ENCODE results near the gene TRIO. TPM values are rescaled to one million over a fixed set of nuclear protein-coding genes. Genes with fewer than 3 reads are reported as not detected.
"Not testable (repeated sequence)": the region's sequence is repeated elsewhere in the genome, so short reads cannot be mapped to it uniquely, and the experiment has no call there.

TRIO gene
- total RNA-seq, 2 experiments from 2014 or later, result 3.7 to 4.2 TPM

GRCh38 chr5:14195588-14195987 is 52.4 kb downstream of the TRIO start:
- POLR2A ChIA-PET, result no interaction called here
- no peaks in the 10 kb centered on the region for H3K9me3 Mint-ChIP-seq

GRCh38 chr5:14197056-14197455 is 53.9 kb downstream of the TRIO start:
- ChIA-PET POLR2A (no interaction called here), CTCF (no interaction called here)
- no peak for DNase-seq
- H3K9me3 Mint-ChIP-seq, result no peaks in the 10 kb centered on the region
- no peaks in the 10 kb centered on the region for H3K4me1 Mint-ChIP-seq
- H3K36me3 Mint-ChIP-seq (ENCODE audit: low read depth), result no peaks in the 10 kb centered on the region
- peaks cover 10% of the 10 kb centered on the region for H3K27me3 Mint-ChIP-seq
- no peak overlapping the region for H3K27ac Mint-ChIP-seq
- no peak overlapping the region for H3K4me3 Mint-ChIP-seq

More at GRCh38 chr5:14195588-14195987, 52.4 kb downstream of the TRIO start:
- Mint-ChIP-seq H3K4me1 (no peaks in the 10 kb centered on the region), H3K27me3 (peaks cover 10% of the 10 kb centered on the region), H3K36me3 (ENCODE audit: low read depth) (no peaks in the 10 kb centered on the region), H3K27ac (no peak overlapping the region), H3K4me3 (no peak overlapping the region)
- CTCF ChIA-PET, result no interaction called here
- no peak for DNase-seq

- no peaks in the 10 kb centered on the region for H3K9me3 Mint-ChIP-seq
- no peak overlapping the region for H3K27ac Mint-ChIP-seq
- ChIA-PET POLR2A (interaction anchor here (0.5 kb wide), 1 partner anchor 1302 kb away, joined by 6 read pairs; no protein-coding TSS in a partner anchor), CTCF (no interaction called here)
- no peaks in the 10 kb centered on the region for H3K36me3 Mint-ChIP-seq (ENCODE audit: low read depth)
- H3K4me1 Mint-ChIP-seq, result peaks cover 3% of the 10 kb centered on the region
- peaks cover 7% of the 10 kb centered on the region for H3K27me3 Mint-ChIP-seq
- no peak overlapping the region for H3K4me3 Mint-ChIP-seq
- no peak for DNase-seq
These were observed 56.8 kb downstream of the TRIO start for GRCh38 chr5:14199902-14200301.

GRCh38 chr5:14200312-14200990 is 57.3 kb downstream of the TRIO start:
- peaks cover 4% of the 10 kb centered on the region for H3K27me3 Mint-ChIP-seq
- peaks cover 6% of the 10 kb centered on the region for H3K4me1 Mint-ChIP-seq
- no peak overlapping the region for H3K27ac Mint-ChIP-seq
- CTCF ChIA-PET, result no interaction called here
- DNase-seq, result no peak
- H3K36me3 Mint-ChIP-seq (ENCODE audit: low read depth), result no peaks in the 10 kb centered on the region
- POLR2A ChIA-PET, result no interaction called here
- no peak overlapping the region for H3K4me3 Mint-ChIP-seq
- no peaks in the 10 kb centered on the region for H3K9me3 Mint-ChIP-seq

- peaks cover 3% of the 10 kb centered on the region for H3K27me3 Mint-ChIP-seq
- no peaks in the 10 kb centered on the region for H3K36me3 Mint-ChIP-seq (ENCODE audit: low read depth)
- peaks cover 11% of the 10 kb centered on the region for H3K4me1 Mint-ChIP-seq
- CTCF ChIA-PET, result interaction anchor here (0.6 kb wide), 1 partner anchor 9 kb away, joined by 3 read pairs; no protein-coding TSS in a partner anchor
- no peak overlapping the region for H3K27ac Mint-ChIP-seq
- no peaks in the 10 kb centered on the region for H3K9me3 Mint-ChIP-seq
- no peak for DNase-seq
- POLR2A ChIA-PET, result no interaction called here
- H3K4me3 Mint-ChIP-seq, result no peak overlapping the region
These were observed 58.3 kb downstream of the TRIO start for GRCh38 chr5:14201325-14202045.

- Mint-ChIP-seq H3K9me3 (no peaks in the 10 kb centered on the region), H3K27me3 (peaks cover 4% of the 10 kb centered on the region), H3K36me3 (ENCODE audit: low read depth) (no peaks in the 10 kb centered on the region), H3K4me3 (no peak overlapping the region), H3K4me1 (peaks cover 13% of the 10 kb centered on the region), H3K27ac (no peak overlapping the region)
- POLR2A ChIA-PET, result no interaction called here
- DNase-seq, result no peak
- CTCF ChIA-PET, result interaction anchor here (0.6 kb wide), 1 partner anchor 8 kb away, joined by 3 read pairs; no protein-coding TSS in a partner anchor
These were observed 59.3 kb downstream of the TRIO start for GRCh38 chr5:14202462-14202861.

- ChIA-PET POLR2A (no interaction called here), CTCF (no interaction called here)
- Mint-ChIP-seq H3K27me3 (peaks cover 4% of the 10 kb centered on the region), H3K4me1 (peaks cover 17% of the 10 kb centered on the region), H3K36me3 (ENCODE audit: low read depth) (no peaks in the 10 kb centered on the region), H3K9me3 (no peaks in the 10 kb centered on the region), H3K27ac (no peak overlapping the region), H3K4me3 (no peak overlapping the region)
- DNase-seq, result no peak
These were observed 61.0 kb downstream of the TRIO start for GRCh38 chr5:14204011-14204670.

GRCh38 chr5:14204785-14205321 is 61.7 kb downstream of the TRIO start:
- peaks cover 17% of the 10 kb centered on the region for H3K4me1 Mint-ChIP-seq
- H3K27ac Mint-ChIP-seq, result no peak overlapping the region
- ChIA-PET CTCF (no interaction called here), POLR2A (no interaction called here)
- H3K27me3 Mint-ChIP-seq, result peaks cover 4% of the 10 kb centered on the region
- no peaks in the 10 kb centered on the region for H3K36me3 Mint-ChIP-seq (ENCODE audit: low read depth)
- H3K9me3 Mint-ChIP-seq, result no peaks in the 10 kb centered on the region
- H3K4me3 Mint-ChIP-seq, result no peak overlapping the region
- no peak for DNase-seq

GRCh38 chr5:14206028-14206725 is 63.0 kb downstream of the TRIO start:
- H3K4me3 Mint-ChIP-seq, result no peak overlapping the region
- H3K36me3 Mint-ChIP-seq (ENCODE audit: low read depth), result no peaks in the 10 kb centered on the region

GRCh38 chr5:14207428-14207827 is 64.3 kb downstream of the TRIO start:
- H3K36me3 Mint-ChIP-seq (ENCODE audit: low read depth); H3K4me3 Mint-ChIP-seq; CTCF ChIA-PET: not testable (repeated sequence)

More at GRCh38 chr5:14206028-14206725, 63.0 kb downstream of the TRIO start:
- POLR2A ChIA-PET, result no interaction called here
- H3K27ac Mint-ChIP-seq, result no peak overlapping the region
- CTCF ChIA-PET, result no interaction called here
- H3K9me3 Mint-ChIP-seq, result no peaks in the 10 kb centered on the region
- DNase-seq, result no peak
- H3K4me1 Mint-ChIP-seq, result peaks cover 19% of the 10 kb centered on the region
- peaks cover 6% of the 10 kb centered on the region for H3K27me3 Mint-ChIP-seq

GRCh38 chr5:14208071-14209021 is 65.2 kb downstream of the TRIO start:
- CTCF ChIA-PET, result no interaction called here
- H3K27ac Mint-ChIP-seq, result no peak overlapping the region

More at GRCh38 chr5:14207428-14207827, 64.3 kb downstream of the TRIO start:
- H3K27ac Mint-ChIP-seq, H3K27me3 Mint-ChIP-seq, DNase-seq, POLR2A ChIA-PET, H3K9me3 Mint-ChIP-seq: not testable (repeated sequence)
- H3K4me1 Mint-ChIP-seq, result peaks cover 19% of the 10 kb centered on the region

More at GRCh38 chr5:14208071-14209021, 65.2 kb downstream of the TRIO start:
- peaks cover 9% of the 10 kb centered on the region for H3K27me3 Mint-ChIP-seq
- no peak for DNase-seq
- H3K36me3 Mint-ChIP-seq (ENCODE audit: low read depth), result no peaks in the 10 kb centered on the region
- H3K4me3 Mint-ChIP-seq, result no peak overlapping the region
- POLR2A ChIA-PET, result no interaction called here
- peaks cover 22% of the 10 kb centered on the region for H3K4me1 Mint-ChIP-seq
- no peaks in the 10 kb centered on the region for H3K9me3 Mint-ChIP-seq
